GM12878 (cell line): Measurements from ENCODE around the gene RALB. TPM values are rescaled to one million over a fixed set of nuclear protein-coding genes. Genes with fewer than 3 reads are reported as not detected.

Experiments used
- ATAC-seq: fragments of 200-7000 bp; cut with Tn5 transposase; 3 replicates; pipeline ENCODE4 v1.9.1; 2020; ENCODE audit warnings: mild to moderate bottlenecking, moderate library complexity
- BruUV-seq: library from RNA; stranded (reverse); fragments of 400-500 nt; replicated peaks from 2 replicates; lab custom pipeline; 2021; lab: Mats Ljungman, UMichigan
- CTCF ChIA-PET: fragments of 300-600 bp; sonication (Branson Sonifier 250); formaldehyde crosslinking; extraction: SDS; loops from one replicate; lab custom pipeline; 2021; ENCODE audit warnings: inconsistent platforms; lab: Yijun Ruan, JAX
- POLR2A ChIA-PET: fragments of 350-600 bp; formaldehyde crosslinking; extraction: SDS; loops from one replicate; lab custom pipeline; 2021; ENCODE audit warnings: inconsistent platforms; lab: Charles Lee
- RAD21 ChIA-PET: fragments of 300-600 bp; sonication (Branson Sonifier 250); formaldehyde crosslinking; loops from one replicate; lab custom pipeline; 2023; ENCODE audit warnings: antibody characterized with exemption; ENCODE audit not compliant: unreplicated experiment; lab: Charles Lee
- SMC1A ChIA-PET: fragments of 300-600 bp; sonication (Branson Sonifier 250); formaldehyde crosslinking; loops from one replicate; lab custom pipeline; 2023; ENCODE audit not compliant: unreplicated experiment, uncharacterized antibody; lab: Charles Lee
- DNase-seq: peaks from one replicate; pipeline ENCODE4 v3.0.0-alpha.2; 2011; ENCODE audit warnings: low read depth, low spot score
- FAIRE-seq: peaks from 3 replicates; lab custom pipeline; 2011; peaks lifted over from hg19 to GRCh38; lab: Jason Lieb, UNC
- H2AFZ ChIP-seq: 2 replicates; pipeline ENCODE4 v1.6.0; 2011; ENCODE audit warnings: low read depth, low read length, control low read depth; ENCODE audit not compliant: control insufficient read depth
- H3K27ac ChIP-seq: 2 replicates; pipeline ENCODE4 v1.5.1; 2011; ENCODE audit warnings: control low read depth; ENCODE audit not compliant: control insufficient read depth, insufficient read depth
- H3K27me3 ChIP-seq, 2 experiments: replicated peaks in 1 of 2; 2 replicates each; pipeline versions ENCODE4 v1.6.0 to v1.6.1; 2011; ENCODE audit warnings: low read length in 1 of 2; ENCODE audit not compliant: control insufficient read depth in 2 of 2, insufficient read depth in 2 of 2
- H3K36me3 ChIP-seq, 2 experiments: 2 replicates each; pipeline ENCODE4 v1.5.1; 2011; ENCODE audit warnings: low read length in 1 of 2; ENCODE audit not compliant: control insufficient read depth in 2 of 2, insufficient read depth in 2 of 2
- H3K4me1 ChIP-seq: 2 replicates; pipeline ENCODE4 v1.6.1; 2011; ENCODE audit warnings: mild to moderate bottlenecking, low read length, moderate library complexity, mixed read lengths; ENCODE audit not compliant: control insufficient read depth, insufficient read depth
- H3K4me2 ChIP-seq: 2 replicates; pipeline ENCODE4 v1.6.0; 2011; ENCODE audit warnings: control low read depth; ENCODE audit not compliant: control insufficient read depth, insufficient read depth
- H3K4me3 ChIP-seq: fragments of 200-600 bp; sonication (generic); 2 replicates; pipeline ENCODE4 v1.5.1; 2016
- H3K79me2 ChIP-seq: 2 replicates; pipeline ENCODE4 v1.6.0; 2011; ENCODE audit warnings: low read length; ENCODE audit not compliant: control insufficient read depth, insufficient read depth
- H3K9ac ChIP-seq: 2 replicates; pipeline ENCODE4 v1.8.0; 2011; ENCODE audit warnings: low read length, control low read depth, mixed read lengths; ENCODE audit not compliant: control insufficient read depth, insufficient read depth
- H3K9me3 ChIP-seq: replicated peaks from 3 replicates; pipeline ENCODE4 v1.5.1; 2011; ENCODE audit warnings: mild to moderate bottlenecking, low read length; ENCODE audit not compliant: control insufficient read depth, insufficient read depth
- H4K20me1 ChIP-seq: 2 replicates; pipeline ENCODE4 v1.6.0; 2011; ENCODE audit not compliant: control insufficient read depth, insufficient read depth
- BMI1 ChIP-seq: fragments of 450-650 bp; IDR thresholded peaks from 2 replicates; pipeline ENCODE4 v1.6.1; 2016; ENCODE audit warnings: mild to moderate bottlenecking, moderate library complexity, borderline replicate concordance
- CBX5 ChIP-seq: sonication (generic); IDR thresholded peaks from 2 replicates; pipeline ENCODE4 v1.6.1; 2016; ENCODE audit warnings: low read depth, moderate library complexity, mild to moderate bottlenecking, inconsistent platforms
- CEBPB ChIP-seq, 2 experiments: fragments of 150-350 bp in 1 of 2; IDR thresholded peaks; 2 replicates each; pipeline ENCODE4 v1.6.1; 2012 to 2014; ENCODE audit warnings: low read depth in 2 of 2, low read length in 2 of 2, borderline replicate concordance in 1 of 2, inconsistent platforms in 1 of 2
- E2F8 ChIP-seq: fragments of 450-650 bp; IDR thresholded peaks from 2 replicates; pipeline ENCODE4 v1.6.1; 2018; ENCODE audit warnings: mild to moderate bottlenecking, low read depth, moderate library complexity; ENCODE audit not compliant: partially characterized antibody
- EED ChIP-seq: sonication (generic); IDR thresholded peaks from 2 replicates; pipeline ENCODE4 v1.6.1; 2016; ENCODE audit warnings: antibody characterized with exemption, low read depth
- ELK1 ChIP-seq: IDR thresholded peaks from 2 replicates; pipeline ENCODE4 v1.6.1; 2012; ENCODE audit warnings: low read depth, low read length, improper control_type of control experiment
- ESRRA ChIP-seq: IDR thresholded peaks from 2 replicates; pipeline ENCODE4 v1.6.1; 2012; ENCODE audit warnings: mild to moderate bottlenecking, low read length, improper control_type of control experiment
- FOXK2 ChIP-seq: fragments of 450-650 bp; IDR thresholded peaks from 2 replicates; pipeline ENCODE4 v1.6.1; 2017; ENCODE audit warnings: mild to moderate bottlenecking, moderate library complexity
- HSF1 ChIP-seq: fragments of 150-350 bp; IDR thresholded peaks from 2 replicates; pipeline ENCODE4 v1.6.1; 2014; ENCODE audit warnings: mild to moderate bottlenecking, low read depth, low read length
- JUNB ChIP-seq: IDR thresholded peaks from 2 replicates; pipeline ENCODE4 v1.6.1; 2016; ENCODE audit warnings: antibody characterized with exemption, mild to moderate bottlenecking
- NBN ChIP-seq: fragments of 450-650 bp; IDR thresholded peaks from 2 replicates; pipeline ENCODE4 v1.6.1; 2016
- NFXL1 ChIP-seq: fragments of 450-650 bp; IDR thresholded peaks from 2 replicates; pipeline ENCODE4 v1.6.1; 2017; ENCODE audit warnings: antibody characterized with exemption, mild to moderate bottlenecking, borderline replicate concordance
- SREBF1 ChIP-seq: IDR thresholded peaks from 2 replicates; pipeline ENCODE4 v1.6.1; 2012; ENCODE audit warnings: mild to moderate bottlenecking, low read length
- SRF ChIP-seq, 2 experiments: IDR thresholded peaks; 2 replicates each; pipeline ENCODE4 v1.6.1; 2011; ENCODE audit warnings: low read depth in 2 of 2, low read length in 2 of 2, mild to moderate bottlenecking in 1 of 2, moderate library complexity in 1 of 2
- SUPT20H ChIP-seq: IDR thresholded peaks from 2 replicates; pipeline ENCODE4 v1.6.1; 2011; ENCODE audit warnings: low read depth, mild to moderate bottlenecking, low read length, moderate library complexity, borderline replicate concordance; ENCODE audit not compliant: control insufficient read depth
- ZNF384 ChIP-seq: IDR thresholded peaks from 2 replicates; pipeline ENCODE4 v1.6.1; 2012; ENCODE audit warnings: low read depth, mild to moderate bottlenecking, low read length, improper control_type of control experiment, borderline replicate concordance
- WGBS: methylation state at CpG from one replicate; pipeline ENCODE4 v1.1.6; 2016; ENCODE audit warnings: low lambda C conversion rate; ENCODE audit not compliant: insufficient replicate concordance, insufficient coverage; ENCODE audit errors: missing lambda C conversion rate; 5-methylcytosine and 5-hydroxymethylcytosine counted together
- in situ Hi-C: fragments of 300-500 bp; cut with MboI; formaldehyde crosslinking; loops from 9 replicates; pipeline ENCODE4 v1.14.3; 2018; ENCODE audit warnings: mixed read lengths
- intact Hi-C: fragments of 100-400 bp; cut with micrococcal nuclease; formaldehyde crosslinking; loops from one replicate; pipeline ENCODE4 v1.14.2; 2022; ENCODE audit not compliant: unreplicated experiment
- polyA plus RNA-seq, 11 experiments: library from polyadenylated mRNA; depleted of rRNA in 4 of 11; unstranded in 6 of 11; stranded (reverse) in 5 of 11; fragments of >200 nt; fragmentation: Nextera tagmentation in 4 of 11; fragmentation: Illumina TruSeq in 1 of 11; extraction: Ambion mirVana in 4 of 11; extraction: Trizol in 1 of 11; gene quantifications; 1 replicate in 1 of 11; 2 replicates in 10 of 11; pipeline versions ENCODE4 v1.2.1 to v1.2.3, GENCODE V29; 2011 to 2016; ENCODE audit warnings: inconsistent platforms in 2 of 11, missing spikeins in 2 of 11, low read depth in 1 of 11
- total RNA-seq, 4 experiments: library from RNA; depleted of rRNA in 3 of 4; stranded (reverse); fragments of >200 nt in 3 of 4; fragmentation: Illumina TruSeq in 1 of 4; extraction: Trizol in 1 of 4; gene quantifications; 2 replicates each; pipeline versions ENCODE4 v1.2.1 to v1.2.3, GENCODE V29; 2013 to 2021

RALB gene
- total and polyA plus RNA-seq, 10 of the 15 experiments (the other 5 are each of a cell fraction or from before 2014, with no cell fraction given): 8.3 to 54.0 (median 24.2) TPM

- CTCF ChIA-PET: no interaction called here
- Histone ChIP-seq H3K9me3 (no peaks in the 10 kb centered on the region), H3K9ac (no peak overlapping the region), H3K4me2 (no peak overlapping the region), H3K79me2 (no peaks in the 10 kb centered on the region), H3K4me3 (no peak overlapping the region), H3K27me3 (peaks cover 0 to 3% of the 10 kb centered on the region in 2 experiments; a peak in 2 of 4 replicates), H3K36me3 (no peaks in the 10 kb centered on the region), H3K27ac (no peak overlapping the region), H4K20me1 (no peaks in the 10 kb centered on the region), H2AFZ (no peak overlapping the region), H3K4me1 (no peaks in the 10 kb centered on the region)
- no peak for FAIRE-seq
- SMC1A ChIA-PET: no interaction called here
- in situ Hi-C loops (loop anchor here (10.0 kb wide), 1 partner anchor 205 kb away; no protein-coding TSS in a partner anchor), intact Hi-C loops (loop anchor here (10.0 kb wide), 1 partner anchor 565 kb away; the partner anchor contains the start of gene PTPN4)
- RAD21 ChIA-PET: no interaction called here
- POLR2A ChIA-PET: no interaction called here
- TF ChIP-seq FOXK2 (no peak), ELK1 (no peak), E2F8 (no peak), EED (no peak), ESRRA (no peak), SRF (IDR thresholded peaks at IDR 0.05; ENCODE audit: low read depth in 2 of 2, low read length in 2 of 2) (no peak), CBX5 (no peak), BMI1 (no peak), ZNF384 (no peak), HSF1 (no peak), SREBF1 (no peak), JUNB (no peak), NFXL1 (no peak), NBN (no peak), CEBPB (IDR thresholded peaks at IDR 0.05; ENCODE audit: borderline replicate concordance in 1 of 2, low read depth in 2 of 2, low read length in 2 of 2) (no peak), SUPT20H (no peak)
- no TSS peak for BruUV-seq
- DNase-seq: no peak
- ATAC-seq: no peak
- 62% methylated on average over 18 of the region's 18 CpGs for WGBS
These were observed 67.2 kb downstream of the RALB start for GRCh38 chr2:120319686-120320317.
